ENCODE measurements around the gene GAS7. TPM values are rescaled to one million over a fixed set of nuclear protein-coding genes. Genes with fewer than 3 reads are reported as not detected.
"Not testable (repeated sequence)": the region's sequence is repeated elsewhere in the genome, so short reads cannot be mapped to it uniquely, and the experiment has no call there.

GAS7 gene
- total and polyA plus RNA-seq, 10 of the 15 experiments (the other 5 are each of a cell fraction or from before 2014, with no cell fraction given): 2.3 to 53.4 (median 24.0) TPM

DNA sequence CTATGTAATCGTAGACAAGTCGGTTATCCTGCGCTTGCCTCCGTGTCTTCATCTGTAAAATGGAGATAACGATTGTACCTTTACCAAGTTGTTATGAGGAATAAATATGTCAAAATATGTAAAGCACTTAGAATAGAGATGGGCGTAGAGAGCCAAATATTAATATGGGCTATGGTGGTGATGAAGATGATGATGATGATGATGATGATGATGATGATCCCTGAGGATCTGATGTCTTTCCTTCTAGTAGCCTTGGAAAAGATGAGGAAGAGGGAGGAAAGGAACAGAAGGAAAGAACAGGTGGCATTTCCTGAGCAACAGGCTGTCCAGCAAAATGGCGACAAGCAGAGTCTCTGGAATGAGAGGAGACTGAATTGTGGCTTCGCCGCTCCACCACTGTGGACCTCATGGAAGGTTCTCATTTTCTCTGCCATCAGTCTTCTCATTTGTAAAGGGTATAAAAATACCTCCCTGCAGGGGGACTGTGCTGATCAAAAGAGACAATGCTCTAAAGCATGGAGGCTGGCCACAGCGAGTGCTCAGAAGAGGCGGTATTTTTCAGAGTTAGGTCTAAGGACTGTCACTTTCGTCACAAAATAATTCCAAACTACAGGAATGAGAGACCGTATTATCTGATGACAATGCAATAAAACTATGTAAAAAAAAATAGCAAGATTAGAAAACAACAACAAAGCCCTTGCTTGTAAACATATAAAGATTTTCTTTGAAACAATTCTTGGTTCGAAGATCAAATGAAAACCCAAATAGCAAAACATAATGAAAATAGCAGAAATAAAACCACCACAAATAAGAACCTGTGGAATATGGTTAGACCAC is 276.2 kb downstream of the GAS7 start:
- CTCF ChIA-PET: interaction anchor here (6.2 kb wide), 1 partner anchor 693 kb away, joined by 63 read pairs; no protein-coding TSS in a partner anchor
- Histone ChIP-seq H2AFZ (ENCODE audit: control insufficient read depth, low read depth, low read length) (no peak overlapping the region), H3K27ac (ENCODE audit: control insufficient read depth, insufficient read depth) (no peak overlapping the region), H3K79me2 (ENCODE audit: control insufficient read depth, insufficient read depth, low read length) (no peaks in the 10 kb centered on the region), H3K27me3 (replicated peaks in 1 of 2; ENCODE audit: control insufficient read depth in 2 of 2, insufficient read depth in 2 of 2, low read length in 1 of 2) (no peaks in the 10 kb centered on the region), H3K9me3 (replicated peaks; ENCODE audit: control insufficient read depth, insufficient read depth, low read length) (no peaks in the 10 kb centered on the region), H3K4me2 (ENCODE audit: control insufficient read depth, insufficient read depth) (no peak overlapping the region), H3K36me3 (ENCODE audit: control insufficient read depth in 2 of 2, insufficient read depth in 2 of 2, low read length in 1 of 2) (no peaks in the 10 kb centered on the region), H3K9ac (ENCODE audit: control insufficient read depth, insufficient read depth, low read length) (no peak overlapping the region), H3K4me3 (no peak overlapping the region), H4K20me1 (ENCODE audit: control insufficient read depth, insufficient read depth) (no peaks in the 10 kb centered on the region), H3K4me1 (ENCODE audit: control insufficient read depth, insufficient read depth, low read length) (no peaks in the 10 kb centered on the region)
- SMC1A ChIA-PET (ENCODE audit: uncharacterized antibody, unreplicated experiment): interaction anchor here (0.5 kb wide), 1 partner anchor 232 kb away, joined by 3 read pairs; no protein-coding TSS in a partner anchor
- POLR2A ChIA-PET: no interaction called here
- FAIRE-seq: no peak
- in situ Hi-C loops (cut with MboI): loop anchor here (5.0 kb wide), 1 partner anchor 695 kb away; no protein-coding TSS in a partner anchor
- WGBS (ENCODE audit: insufficient coverage, insufficient replicate concordance, low lambda C conversion rate, missing lambda C conversion rate): 90% methylated on average over 14 of the region's 14 CpGs
- TF ChIP-seq ETV6 (conservative IDR thresholded peaks at IDR 0.05 in 1 of 2, IDR thresholded peaks at IDR 0.05 in 1 of 2; ENCODE audit: borderline replicate concordance in 1 of 2, low read depth in 1 of 2) (no peak), MEF2A (IDR thresholded peaks at IDR 0.05; ENCODE audit: insufficient read depth, low read depth, low read length) (no peak), CHD4 (IDR thresholded peaks at IDR 0.05) (no peak)
- TF ChIP-seq, protein P1, sequence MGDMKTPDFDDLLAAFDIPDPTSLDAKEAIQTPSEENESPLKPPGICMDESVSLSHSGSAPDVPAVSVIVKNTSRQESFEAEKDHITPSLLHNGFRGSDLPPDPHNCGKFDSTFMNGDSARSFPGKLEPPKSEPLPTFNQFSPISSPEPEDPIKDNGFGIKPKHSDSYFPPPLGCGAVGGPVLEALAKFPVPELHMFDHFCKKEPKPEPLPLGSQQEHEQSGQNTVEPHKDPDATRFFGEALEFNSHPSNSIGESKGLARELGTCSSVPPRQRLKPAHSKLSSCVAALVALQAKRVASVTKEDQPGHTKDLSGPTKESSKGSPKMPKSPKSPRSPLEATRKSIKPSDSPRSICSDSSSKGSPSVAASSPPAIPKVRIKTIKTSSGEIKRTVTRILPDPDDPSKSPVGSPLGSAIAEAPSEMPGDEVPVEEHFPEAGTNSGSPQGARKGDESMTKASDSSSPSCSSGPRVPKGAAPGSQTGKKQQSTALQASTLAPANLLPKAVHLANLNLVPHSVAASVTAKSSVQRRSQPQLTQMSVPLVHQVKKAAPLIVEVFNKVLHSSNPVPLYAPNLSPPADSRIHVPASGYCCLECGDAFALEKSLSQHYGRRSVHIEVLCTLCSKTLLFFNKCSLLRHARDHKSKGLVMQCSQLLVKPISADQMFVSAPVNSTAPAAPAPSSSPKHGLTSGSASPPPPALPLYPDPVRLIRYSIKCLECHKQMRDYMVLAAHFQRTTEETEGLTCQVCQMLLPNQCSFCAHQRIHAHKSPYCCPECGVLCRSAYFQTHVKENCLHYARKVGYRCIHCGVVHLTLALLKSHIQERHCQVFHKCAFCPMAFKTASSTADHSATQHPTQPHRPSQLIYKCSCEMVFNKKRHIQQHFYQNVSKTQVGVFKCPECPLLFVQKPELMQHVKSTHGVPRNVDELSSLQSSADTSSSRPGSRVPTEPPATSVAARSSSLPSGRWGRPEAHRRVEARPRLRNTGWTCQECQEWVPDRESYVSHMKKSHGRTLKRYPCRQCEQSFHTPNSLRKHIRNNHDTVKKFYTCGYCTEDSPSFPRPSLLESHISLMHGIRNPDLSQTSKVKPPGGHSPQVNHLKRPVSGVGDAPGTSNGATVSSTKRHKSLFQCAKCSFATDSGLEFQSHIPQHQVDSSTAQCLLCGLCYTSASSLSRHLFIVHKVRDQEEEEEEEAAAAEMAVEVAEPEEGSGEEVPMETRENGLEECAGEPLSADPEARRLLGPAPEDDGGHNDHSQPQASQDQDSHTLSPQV (IDR thresholded peaks at IDR 0.05): no peak
- TF ChIP-seq, protein P2, sequence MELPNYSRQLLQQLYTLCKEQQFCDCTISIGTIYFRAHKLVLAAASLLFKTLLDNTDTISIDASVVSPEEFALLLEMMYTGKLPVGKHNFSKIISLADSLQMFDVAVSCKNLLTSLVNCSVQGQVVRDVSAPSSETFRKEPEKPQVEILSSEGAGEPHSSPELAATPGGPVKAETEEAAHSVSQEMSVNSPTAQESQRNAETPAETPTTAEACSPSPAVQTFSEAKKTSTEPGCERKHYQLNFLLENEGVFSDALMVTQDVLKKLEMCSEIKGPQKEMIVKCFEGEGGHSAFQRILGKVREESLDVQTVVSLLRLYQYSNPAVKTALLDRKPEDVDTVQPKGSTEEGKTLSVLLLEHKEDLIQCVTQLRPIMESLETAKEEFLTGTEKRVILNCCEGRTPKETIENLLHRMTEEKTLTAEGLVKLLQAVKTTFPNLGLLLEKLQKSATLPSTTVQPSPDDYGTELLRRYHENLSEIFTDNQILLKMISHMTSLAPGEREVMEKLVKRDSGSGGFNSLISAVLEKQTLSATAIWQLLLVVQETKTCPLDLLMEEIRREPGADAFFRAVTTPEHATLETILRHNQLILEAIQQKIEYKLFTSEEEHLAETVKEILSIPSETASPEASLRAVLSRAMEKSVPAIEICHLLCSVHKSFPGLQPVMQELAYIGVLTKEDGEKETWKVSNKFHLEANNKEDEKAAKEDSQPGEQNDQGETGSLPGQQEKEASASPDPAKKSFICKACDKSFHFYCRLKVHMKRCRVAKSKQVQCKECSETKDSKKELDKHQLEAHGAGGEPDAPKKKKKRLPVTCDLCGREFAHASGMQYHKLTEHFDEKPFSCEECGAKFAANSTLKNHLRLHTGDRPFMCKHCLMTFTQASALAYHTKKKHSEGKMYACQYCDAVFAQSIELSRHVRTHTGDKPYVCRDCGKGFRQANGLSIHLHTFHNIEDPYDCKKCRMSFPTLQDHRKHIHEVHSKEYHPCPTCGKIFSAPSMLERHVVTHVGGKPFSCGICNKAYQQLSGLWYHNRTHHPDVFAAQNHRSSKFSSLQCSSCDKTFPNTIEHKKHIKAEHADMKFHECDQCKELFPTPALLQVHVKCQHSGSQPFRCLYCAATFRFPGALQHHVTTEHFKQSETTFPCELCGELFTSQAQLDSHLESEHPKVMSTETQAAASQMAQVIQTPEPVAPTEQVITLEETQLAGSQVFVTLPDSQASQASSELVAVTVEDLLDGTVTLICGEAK (IDR thresholded peaks at IDR 0.05; ENCODE audit: borderline replicate concordance): no peak
- no peak for DNase-seq (ENCODE audit: low read depth, low spot score)
- no TSS peak for BruUV-seq (replicated peaks)
- no peak for ATAC-seq
- RAD21 ChIA-PET (ENCODE audit: unreplicated experiment): interaction anchor here (0.9 kb wide), 1 partner anchor 695 kb away, joined by 3 read pairs; no protein-coding TSS in a partner anchor
- intact Hi-C loops (cut with micrococcal nuclease; ENCODE audit: unreplicated experiment): loop anchor here (10.0 kb wide), 1 partner anchor 373 kb away; no protein-coding TSS in a partner anchor

DNA sequence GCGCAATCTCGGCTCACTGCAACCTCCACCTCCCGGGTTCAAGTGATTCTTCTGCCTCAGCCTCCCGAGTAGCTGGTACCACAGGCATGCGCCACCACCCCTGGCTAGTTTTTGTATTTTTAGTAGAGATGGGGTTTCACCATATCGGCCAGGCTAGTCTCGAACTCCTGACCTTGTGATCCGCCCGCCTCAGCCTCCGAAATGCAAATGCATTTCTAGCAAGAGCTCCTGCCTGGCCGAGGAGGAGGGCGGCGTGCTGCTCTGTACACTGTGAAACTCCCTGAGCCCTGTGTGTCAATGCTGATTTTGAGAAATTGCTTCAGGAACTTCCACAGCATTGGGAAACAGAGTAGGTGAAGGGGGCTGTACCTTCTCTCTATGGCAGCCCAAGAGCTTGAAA is 277.2 kb downstream of the GAS7 start:
- CTCF ChIA-PET: interaction anchor here (1.1 kb wide), 1 partner anchor 694 kb away, joined by 3 read pairs; no protein-coding TSS in a partner anchor
- H3K79me2 ChIP-seq (ENCODE audit: control insufficient read depth, insufficient read depth, low read length); RAD21 ChIA-PET (ENCODE audit: unreplicated experiment); SMC1A ChIA-PET (ENCODE audit: uncharacterized antibody, unreplicated experiment); H3K9ac ChIP-seq (ENCODE audit: control insufficient read depth, insufficient read depth, low read length); POLR2A ChIA-PET; H2AFZ ChIP-seq (ENCODE audit: control insufficient read depth, low read depth, low read length); H3K4me2 ChIP-seq (ENCODE audit: control insufficient read depth, insufficient read depth); DNase-seq (ENCODE audit: low read depth, low spot score); FAIRE-seq; H3K4me1 ChIP-seq (ENCODE audit: control insufficient read depth, insufficient read depth, low read length); ATAC-seq; H3K36me3 ChIP-seq (ENCODE audit: control insufficient read depth in 2 of 2, insufficient read depth in 2 of 2, low read length in 1 of 2); H3K4me3 ChIP-seq; BruUV-seq (replicated peaks); H3K9me3 ChIP-seq (replicated peaks; ENCODE audit: control insufficient read depth, insufficient read depth, low read length); H3K27me3 ChIP-seq (replicated peaks in 1 of 2; ENCODE audit: control insufficient read depth in 2 of 2, insufficient read depth in 2 of 2, low read length in 1 of 2); H4K20me1 ChIP-seq (ENCODE audit: control insufficient read depth, insufficient read depth); H3K27ac ChIP-seq (ENCODE audit: control insufficient read depth, insufficient read depth): not testable (repeated sequence)
- intact Hi-C loops (cut with micrococcal nuclease; ENCODE audit: unreplicated experiment) (loop anchor here (10.0 kb wide), 1 partner anchor 374 kb away; no protein-coding TSS in a partner anchor), in situ Hi-C loops (cut with MboI) (loop anchor here (5.0 kb wide), 1 partner anchor 696 kb away; no protein-coding TSS in a partner anchor)
- 63% methylated on average over 12 of the region's 13 CpGs for WGBS (ENCODE audit: insufficient coverage, insufficient replicate concordance, low lambda C conversion rate, missing lambda C conversion rate)
